Measurements from ENCODE around the gene MMP17.
A peak's percentile ranks its signal among the peaks of the same experiment; 100 is the strongest.

Gene MMP17

GRCh38 chr12:131830914-131831571 lies 2.9 kb downstream of the MMP17 start:
- no peak for DNase-seq

GRCh38 chr12:131831635-131832041 lies 3.4 kb downstream of the MMP17 start:
- DNase-seq = no peak

- DNase-seq = no peak
Measured at GRCh38 chr12:131832321-131833231, 4.4 kb downstream of the MMP17 start.

GRCh38 chr12:131833288-131833895 lies 5.2 kb downstream of the MMP17 start:
- DNase-seq = no peak

- DNase-seq = peak in 1 of 2 experiments; percentile 18
Measured at GRCh38 chr12:131833896-131834641, 5.9 kb downstream of the MMP17 start.

GRCh38 chr12:131834798-131835615 lies 6.8 kb downstream of the MMP17 start:
- no peak for DNase-seq

- no peak for DNase-seq
Measured at GRCh38 chr12:131835616-131836171, 7.5 kb downstream of the MMP17 start.

- DNase-seq = no peak
Measured at GRCh38 chr12:131836193-131836592, 8.0 kb downstream of the MMP17 start.

- no peak for DNase-seq
Measured at GRCh38 chr12:131836714-131837397, 8.7 kb downstream of the MMP17 start.

- no peak for DNase-seq
Measured at GRCh38 chr12:131840643-131841416, 12.6 kb downstream of the MMP17 start.

- no peak for DNase-seq
Measured at GRCh38 chr12:131841547-131841946, 13.4 kb downstream of the MMP17 start.

GRCh38 chr12:131842169-131842568 lies 14.0 kb downstream of the MMP17 start:
- no peak for DNase-seq

GRCh38 chr12:131843527-131843926 lies 15.3 kb downstream of the MMP17 start:
- no peak for DNase-seq

GRCh38 chr12:131844140-131844539 lies 15.9 kb downstream of the MMP17 start:
- no peak for DNase-seq

GRCh38 chr12:131844656-131845055 lies 16.5 kb downstream of the MMP17 start:
- no peak for DNase-seq

GRCh38 chr12:131845121-131845520 lies 16.9 kb downstream of the MMP17 start:
- DNase-seq = no peak

- no peak for DNase-seq
Measured at GRCh38 chr12:131847456-131847855, 19.3 kb downstream of the MMP17 start.

GRCh38 chr12:131848753-131849152 lies 20.6 kb downstream of the MMP17 start:
- DNase-seq = no peak

- no peak for DNase-seq
Measured at GRCh38 chr12:131849700-131850553, 21.7 kb downstream of the MMP17 start.

Measured in NCI-H446 (cell line).